GM12865 (cell line): ENCODE measurements around the gene NPHP4.

Experiments
- DNase-seq: peaks from one replicate; pipeline ENCODE4 v3.0.0; 2010; ENCODE audit warnings: low read depth
- H3K4me3 ChIP-seq: 2 replicates; pipeline ENCODE4 v1.5.1; 2011; ENCODE audit warnings: mild to moderate bottlenecking, low read depth, low read length, control low read depth
- TF ChIP-seq, protein P1 (sequence below): IDR thresholded peaks from 2 replicates; pipeline ENCODE4 v1.5.1; 2011; ENCODE audit warnings: low read length, control low read depth, low read depth, inconsistent platforms; ENCODE audit not compliant: insufficient read depth; ENCODE audit errors: missing control alignments

The NPHP4 gene

DNA sequence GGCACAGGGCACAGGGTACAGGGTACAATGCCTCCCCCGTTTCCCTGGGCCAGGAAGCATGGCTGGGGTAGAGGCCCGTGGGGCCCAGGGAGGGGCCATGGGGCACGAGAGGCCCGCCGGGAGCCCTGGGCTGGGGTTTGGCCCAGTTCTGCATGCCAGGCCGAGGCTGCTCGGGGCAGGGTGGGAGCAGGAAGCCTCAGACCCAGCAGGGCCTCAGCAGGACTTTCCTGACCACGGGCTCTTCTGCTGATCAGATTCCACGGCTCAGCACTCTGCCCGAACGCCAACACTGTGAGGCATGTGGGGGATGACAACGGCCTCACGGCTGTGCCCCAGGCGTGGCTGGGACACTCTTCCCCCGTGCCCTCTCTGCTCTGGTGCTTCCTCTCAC, 104.3 kb downstream of the NPHP4 start:
- TF ChIP-seq, protein P1, sequence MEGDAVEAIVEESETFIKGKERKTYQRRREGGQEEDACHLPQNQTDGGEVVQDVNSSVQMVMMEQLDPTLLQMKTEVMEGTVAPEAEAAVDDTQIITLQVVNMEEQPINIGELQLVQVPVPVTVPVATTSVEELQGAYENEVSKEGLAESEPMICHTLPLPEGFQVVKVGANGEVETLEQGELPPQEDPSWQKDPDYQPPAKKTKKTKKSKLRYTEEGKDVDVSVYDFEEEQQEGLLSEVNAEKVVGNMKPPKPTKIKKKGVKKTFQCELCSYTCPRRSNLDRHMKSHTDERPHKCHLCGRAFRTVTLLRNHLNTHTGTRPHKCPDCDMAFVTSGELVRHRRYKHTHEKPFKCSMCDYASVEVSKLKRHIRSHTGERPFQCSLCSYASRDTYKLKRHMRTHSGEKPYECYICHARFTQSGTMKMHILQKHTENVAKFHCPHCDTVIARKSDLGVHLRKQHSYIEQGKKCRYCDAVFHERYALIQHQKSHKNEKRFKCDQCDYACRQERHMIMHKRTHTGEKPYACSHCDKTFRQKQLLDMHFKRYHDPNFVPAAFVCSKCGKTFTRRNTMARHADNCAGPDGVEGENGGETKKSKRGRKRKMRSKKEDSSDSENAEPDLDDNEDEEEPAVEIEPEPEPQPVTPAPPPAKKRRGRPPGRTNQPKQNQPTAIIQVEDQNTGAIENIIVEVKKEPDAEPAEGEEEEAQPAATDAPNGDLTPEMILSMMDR, result no peak
- no peak overlapping the region for H3K4me3 ChIP-seq
- DNase-seq, result no peak

DNA sequence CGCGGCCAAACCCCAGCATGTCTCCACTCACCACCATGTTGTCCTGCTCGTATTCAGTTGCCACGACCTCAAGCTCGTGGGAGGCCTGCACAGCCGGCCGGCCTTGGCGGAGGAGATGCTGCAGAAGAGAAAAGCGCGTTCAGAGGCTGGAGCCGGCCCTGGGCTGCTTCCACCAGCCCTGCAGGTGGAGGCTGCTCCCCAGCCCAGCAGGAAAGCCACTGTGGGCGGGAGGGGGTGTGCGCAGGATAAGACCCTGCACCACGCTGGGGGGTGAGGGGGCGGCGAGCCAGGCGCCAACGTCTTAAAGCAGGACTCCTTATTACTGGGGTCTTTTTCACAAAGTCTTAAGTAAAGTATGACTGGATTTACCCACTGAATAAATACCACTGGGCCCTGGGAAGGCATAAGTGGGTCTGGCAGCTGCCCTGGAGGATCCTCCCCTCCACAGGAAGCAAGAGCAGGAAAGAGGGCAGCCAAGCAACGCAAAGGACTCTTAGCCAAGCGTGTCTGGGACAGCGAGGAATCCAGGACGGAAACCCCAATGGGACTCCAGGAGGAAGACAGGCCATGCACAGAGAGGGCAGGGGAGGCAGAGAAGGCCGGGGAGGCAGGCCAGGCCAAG, 104.8 kb downstream of the NPHP4 start:
- TF ChIP-seq, protein P1, result no peak
- no peak for DNase-seq
- H3K4me3 ChIP-seq, result no peak overlapping the region

DNA sequence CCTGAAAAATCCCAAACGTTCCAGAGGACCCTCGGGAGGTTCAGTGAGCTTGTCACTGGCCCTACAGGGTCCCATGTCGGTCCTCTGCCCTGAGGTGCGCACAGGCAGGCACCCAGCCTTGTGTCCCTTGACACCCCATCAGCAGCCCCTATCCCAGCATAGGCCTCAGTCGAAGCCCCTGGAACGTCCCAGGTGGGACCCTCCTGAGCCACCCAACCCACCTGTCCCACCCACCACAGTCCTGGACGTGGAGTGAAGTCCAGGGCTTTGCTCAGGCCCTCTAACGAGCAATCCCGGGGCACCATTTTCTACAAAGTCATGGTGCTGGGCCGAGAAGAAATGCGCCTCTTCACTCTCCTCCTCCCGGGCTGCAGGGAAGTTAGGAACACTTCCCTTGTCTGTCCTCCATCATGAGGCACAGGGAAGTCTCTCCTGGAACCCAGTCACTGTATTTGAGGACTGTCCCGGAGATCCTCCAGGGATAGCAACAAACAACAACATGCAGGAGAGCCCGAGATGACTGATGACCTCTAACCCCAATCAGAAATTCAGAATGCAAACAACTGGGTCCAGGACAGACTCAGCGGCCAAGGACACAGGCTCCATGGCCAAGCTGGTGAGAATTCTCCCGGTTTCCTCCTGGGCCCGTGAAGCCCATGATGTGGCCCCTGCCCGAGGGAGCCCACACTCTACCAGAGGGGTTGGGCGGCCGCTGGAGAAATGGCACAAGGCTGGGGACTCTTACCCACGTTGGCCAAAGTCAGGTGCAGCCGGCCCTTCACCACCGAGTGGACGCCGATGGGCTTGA, 105.5 kb downstream of the NPHP4 start:
- DNase-seq, result no peak
- no peak overlapping the region for H3K4me3 ChIP-seq
- TF ChIP-seq, protein P1, result no peak

DNA sequence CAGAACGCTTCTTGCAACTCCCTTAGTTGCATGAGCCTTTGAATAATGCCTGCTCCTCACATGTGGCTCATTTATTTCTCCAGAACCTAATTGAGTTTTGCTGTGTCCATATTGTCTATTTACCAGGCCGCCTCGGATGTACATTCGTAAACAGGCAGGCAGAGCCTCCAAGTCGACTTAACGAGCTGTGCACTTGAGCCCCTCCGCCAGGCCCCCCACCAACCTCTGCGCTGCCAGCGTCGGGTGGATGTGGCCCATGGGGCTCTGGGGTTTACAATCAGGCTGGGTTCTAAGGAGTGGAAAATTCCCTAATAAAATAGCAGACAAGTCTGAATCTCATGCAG, 106.1 kb downstream of the NPHP4 start:
- no peak overlapping the region for H3K4me3 ChIP-seq
- TF ChIP-seq, protein P1, result no peak
- DNase-seq, result no peak

DNA sequence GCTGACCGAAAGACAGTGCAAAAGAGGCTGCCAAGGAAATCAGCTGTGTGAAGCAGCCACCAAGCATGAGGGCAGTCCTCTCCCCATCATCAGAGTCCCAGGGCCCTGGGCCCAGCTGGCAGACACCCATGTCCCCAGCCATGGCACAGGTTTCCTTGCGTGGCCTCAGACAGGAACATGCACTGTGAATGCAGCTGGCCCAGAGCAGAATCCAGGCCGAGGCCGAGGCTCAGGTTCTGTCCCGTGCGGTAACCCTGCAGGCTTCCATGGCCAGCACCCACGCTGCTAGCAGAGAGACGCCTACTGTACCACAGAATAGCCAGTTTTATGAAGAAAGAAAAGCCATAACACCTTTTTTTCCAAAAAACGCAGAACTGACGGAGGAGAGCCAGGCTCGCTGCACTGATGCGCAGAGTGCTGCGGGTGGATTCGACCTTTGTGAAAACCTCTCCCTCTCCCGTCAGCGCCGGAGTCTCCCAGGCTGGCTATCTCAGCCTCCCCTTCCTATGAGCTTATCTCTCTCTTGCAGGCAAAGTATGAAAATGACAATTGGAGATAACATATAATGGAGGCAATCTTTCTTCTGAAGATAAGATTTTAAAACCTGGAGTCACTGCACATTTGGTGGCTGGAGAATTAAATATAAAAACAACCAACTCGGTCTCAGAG, 106.6 kb downstream of the NPHP4 start:
- no peak overlapping the region for H3K4me3 ChIP-seq
- TF ChIP-seq, protein P1, result no peak
- no peak for DNase-seq

DNA sequence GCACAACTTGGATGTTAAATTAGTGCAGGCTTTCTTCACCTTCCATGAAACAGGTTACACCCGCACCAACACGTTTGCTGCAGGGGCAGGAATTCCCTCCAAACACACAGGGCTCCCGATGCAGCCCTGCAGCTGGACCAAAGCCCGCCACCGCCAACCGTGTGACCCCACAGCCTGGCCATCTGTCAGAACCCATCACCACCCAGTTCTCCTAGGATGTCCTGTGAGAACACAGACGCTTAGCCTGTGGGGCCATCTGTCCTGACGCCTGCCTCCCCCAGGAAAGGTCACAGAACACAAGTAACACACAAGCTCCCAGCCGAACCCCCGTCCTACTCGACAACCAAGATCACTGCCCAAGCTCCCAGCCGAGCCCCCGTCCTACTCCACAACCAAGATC, 108.1 kb downstream of the NPHP4 start:
- TF ChIP-seq, protein P1, result no peak
- DNase-seq, result no peak
- H3K4me3 ChIP-seq, result no peak overlapping the region
